GM21737 (cell line): ENCODE measurements around the gene TPK1.
"Not testable (repeated sequence)": the region's sequence is repeated elsewhere in the genome, so short reads cannot be mapped to it uniquely, and the experiment has no call there.

Source experiments
- ATAC-seq: cut with Tn5 transposase; IDR thresholded peaks from one replicate; pipeline ENCODE4 v1.9.1; 2021; ENCODE audit warnings: mild to moderate bottlenecking, moderate library complexity; ENCODE audit not compliant: unreplicated experiment

TPK1 gene

GRCh38 chr7:144436500-144436899, 399.4 kb downstream of the TPK1 start:
- no peak for ATAC-seq

- ATAC-seq = no peak
Observed at GRCh38 chr7:144428431-144428830, 407.4 kb downstream of the TPK1 start.

- not testable (repeated sequence) for ATAC-seq
Observed at GRCh38 chr7:144427539-144427938, 408.3 kb downstream of the TPK1 start.

- ATAC-seq = not testable (repeated sequence)
Observed at GRCh38 chr7:144418931-144419330, 416.9 kb downstream of the TPK1 start.

DNA sequence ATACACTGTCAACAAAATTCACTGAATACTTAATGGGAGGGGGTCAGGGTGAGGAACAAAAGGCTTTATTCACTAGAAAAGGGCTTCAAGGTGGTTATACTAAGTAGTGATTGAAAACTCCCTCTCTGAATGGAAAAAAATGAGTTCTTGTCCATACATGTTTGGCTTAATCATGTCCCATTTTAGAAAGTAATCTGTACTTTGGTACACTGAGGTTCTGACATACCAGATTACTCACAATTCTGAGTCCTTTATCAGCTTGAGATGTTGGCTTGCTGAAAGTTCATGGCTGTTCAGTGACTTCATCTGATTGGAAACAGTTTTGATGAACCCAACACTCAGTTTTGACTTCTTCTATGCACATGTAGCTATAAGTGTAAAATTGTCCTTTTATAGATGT, 419.5 kb downstream of the TPK1 start:
- no peak for ATAC-seq

- ATAC-seq = no peak
Observed at GRCh38 chr7:144415858-144416257, 420.0 kb downstream of the TPK1 start.

GRCh38 chr7:144414815-144415214, 421.0 kb downstream of the TPK1 start:
- ATAC-seq = no peak

DNA sequence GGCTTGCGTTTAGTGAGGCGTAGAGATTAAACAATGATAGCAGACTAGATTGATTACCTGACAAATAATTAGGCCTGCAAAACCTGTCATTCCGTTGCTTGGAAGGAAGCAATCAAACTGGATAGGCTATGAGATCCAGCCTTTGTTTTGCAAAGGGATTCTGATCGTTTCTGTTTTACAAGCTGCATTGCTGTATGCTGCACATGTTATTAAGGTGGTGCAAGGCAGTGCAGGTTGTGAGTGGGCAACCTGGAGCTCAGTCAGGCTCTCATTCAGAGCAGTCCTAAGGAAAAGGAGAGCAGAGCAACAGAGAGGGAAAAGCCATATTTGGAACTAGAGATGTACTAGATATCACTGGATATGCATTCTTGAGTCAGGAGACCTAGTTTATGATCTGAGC, 425.4 kb downstream of the TPK1 start:
- ATAC-seq = no peak

DNA sequence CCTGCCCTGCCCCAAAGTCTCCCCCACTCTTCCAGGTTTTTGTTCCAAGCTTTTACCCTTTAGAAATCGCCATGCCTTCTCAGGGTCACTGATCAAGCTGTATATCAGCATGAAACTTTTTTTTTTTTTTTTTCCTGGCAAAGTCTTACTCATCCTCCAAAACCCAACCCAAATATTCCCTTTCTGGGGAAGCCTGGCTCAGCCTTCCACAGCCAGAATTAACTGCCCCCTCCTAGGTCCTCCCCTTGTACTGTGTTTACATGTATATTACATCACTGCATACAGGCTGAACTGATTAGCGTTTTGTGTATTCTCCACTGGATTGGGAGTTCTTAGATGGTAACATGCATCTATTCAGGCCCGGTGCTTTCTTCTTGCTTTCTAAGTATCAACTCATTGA, 427.7 kb downstream of the TPK1 start:
- ATAC-seq = no peak

GRCh38 chr7:144407266-144407931, 428.5 kb downstream of the TPK1 start:
- ATAC-seq = no peak

DNA sequence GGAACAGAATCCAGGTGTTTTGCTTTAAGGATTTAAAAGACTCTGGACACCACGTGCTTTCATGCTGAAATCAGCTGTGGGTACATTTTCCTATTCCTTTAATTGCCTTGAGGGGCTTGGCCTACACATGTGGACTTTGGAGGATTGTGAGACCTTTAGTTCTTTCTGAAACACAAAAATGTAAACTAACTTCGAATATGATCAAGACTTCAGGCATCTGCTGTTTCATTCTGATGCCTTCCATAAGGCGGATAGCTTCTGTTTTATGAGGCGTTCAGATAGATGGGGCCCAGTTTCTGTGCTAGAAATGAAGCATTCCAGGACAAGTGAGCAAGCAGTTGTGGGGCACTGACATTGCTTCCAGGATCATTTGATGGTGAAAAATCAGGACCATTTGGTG, 430.9 kb downstream of the TPK1 start:
- ATAC-seq = no peak

GRCh38 chr7:144403649-144404061, 432.2 kb downstream of the TPK1 start, which contains the start of gene NOBOX:
TSS of gene NOBOX (minus strand) at chr7:144403693.
- ATAC-seq = no peak

DNA sequence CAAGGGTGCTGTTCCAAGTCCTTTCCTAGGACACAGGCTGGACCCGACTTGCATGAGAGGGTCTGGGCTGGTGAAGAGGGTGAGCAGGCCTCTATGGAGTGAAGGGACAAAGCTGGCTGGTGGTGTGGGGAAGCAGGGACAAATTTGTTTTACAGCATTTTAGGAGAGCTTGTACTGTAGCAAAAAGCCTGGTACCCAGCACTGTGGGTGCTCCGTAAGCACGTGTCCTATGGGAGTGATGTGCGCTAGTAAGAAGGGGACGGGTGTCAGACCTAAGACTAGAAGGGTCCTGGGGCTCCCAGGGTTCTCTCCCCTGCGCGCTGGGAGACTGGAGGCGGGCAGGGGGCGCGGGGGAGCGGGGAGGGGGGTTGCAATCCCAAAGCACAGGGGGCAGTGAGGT, 432.8 kb downstream of the TPK1 start:
- no peak for ATAC-seq
